Mucosa of descending colon (tissue), 3 donors: ENCODE results near the gene ARHGEF11. TPM values are rescaled to one million over a fixed set of nuclear protein-coding genes. Genes with fewer than 3 reads are reported as not detected.

ENCODE experiments used
- ATAC-seq: fragments of 200-7000 bp; cut with Tn5 transposase; one replicate; pipeline ENCODE4 v1.9.1; 2020; ENCODE audit warnings: mild to moderate bottlenecking, moderate library complexity
- DNase-seq, 3 donors: peaks; one replicate each; pipeline ENCODE4 v3.0.0-alpha.2; 2020
- H3K36me3 ChIP-seq: fragments of 200-600 bp; one replicate; pipeline ENCODE4 v1.8.0; 2021; ENCODE audit warnings: low read depth, mild to moderate bottlenecking
- H3K4me1 ChIP-seq: fragments of 200-600 bp; one replicate; pipeline ENCODE4 v1.8.0; 2021; ENCODE audit warnings: low read depth, mild to moderate bottlenecking
- H3K4me3 ChIP-seq: fragments of 200-600 bp; one replicate; pipeline ENCODE4 v1.8.0; 2021; ENCODE audit warnings: mild to moderate bottlenecking
- H3K9me3 ChIP-seq: fragments of 200-600 bp; one replicate; pipeline ENCODE4 v1.8.0; 2021; ENCODE audit warnings: mild to moderate bottlenecking
- CTCF ChIP-seq: fragments of 200-600 bp; IDR thresholded peaks from one replicate; pipeline ENCODE4 v1.8.0; 2022; ENCODE audit warnings: antibody characterized with exemption, mild to moderate bottlenecking
- intact Hi-C, 2 donors: fragments of 100-400 bp; cut with DNase I in 1 of 2; cut with micrococcal nuclease in 1 of 2; formaldehyde crosslinking; loops; one replicate each; pipeline versions ENCODE4 v1.11.0 to v1.11.1; 2022; cut with DNase I, micrococcal nuclease
- total RNA-seq, 3 donors: library from RNA; stranded (reverse); fragmentation: NEBNext Ultra II Directional in 2 of 3; extraction: Animal tissue kit (Norgen Biotek cat#: 25700) in 2 of 3; gene quantifications; one replicate each; pipeline versions ENCODE4 v1.2.1 to v1.2.4, GENCODE V29; 2021 to 2023
- donor health status: DM: no; HTN: no; CAD: no; lungs with moderate emphysema.
- donor health status: DM: no; HTN: no; CAD: no.
- donor health status: DM: no; HTN: yes; CAD: no.

ARHGEF11 gene
- total RNA-seq, 3 donors from 2014 or later: 47.7 to 75.1 (median 60.0) TPM

GRCh38 chr1:156973417-156973816 is 72.1 kb downstream of the ARHGEF11 start:
- Histone ChIP-seq H3K9me3 (no peaks in the 10 kb centered on the region), H3K36me3 (peaks cover 14% of the 10 kb centered on the region), H3K4me1 (no peaks in the 10 kb centered on the region), H3K4me3 (no peak overlapping the region)
- ATAC-seq (no peak), DNase-seq (no peak)
- no peak for TF ChIP-seq CTCF
- intact Hi-C loops: no loop called here

- Histone ChIP-seq H3K4me3 (no peak overlapping the region), H3K4me1 (no peaks in the 10 kb centered on the region), H3K36me3 (no peaks in the 10 kb centered on the region), H3K9me3 (no peaks in the 10 kb centered on the region)
- intact Hi-C loops: no loop called here
- no peak for TF ChIP-seq CTCF
- DNase-seq (no peak), ATAC-seq (no peak)
Measured at GRCh38 chr1:156970017-156970416, 75.5 kb downstream of the ARHGEF11 start.

- Histone ChIP-seq H3K4me3 (no peak overlapping the region), H3K9me3 (no peaks in the 10 kb centered on the region), H3K36me3 (no peaks in the 10 kb centered on the region), H3K4me1 (no peaks in the 10 kb centered on the region)
- no peak for ATAC-seq
- intact Hi-C loops: no loop called here
- DNase-seq: no peak
- no peak for TF ChIP-seq CTCF
Measured at GRCh38 chr1:156969496-156969895, 76.0 kb downstream of the ARHGEF11 start.

- no peak for TF ChIP-seq CTCF
- Histone ChIP-seq H3K9me3 (no peaks in the 10 kb centered on the region), H3K36me3 (no peaks in the 10 kb centered on the region), H3K4me3 (no peak overlapping the region), H3K4me1 (no peaks in the 10 kb centered on the region)
- intact Hi-C loops: no loop called here
- ATAC-seq (no peak), DNase-seq (no peak)
Measured at GRCh38 chr1:156964441-156964840, 81.1 kb downstream of the ARHGEF11 start.

- DNase-seq (peak in 1 of 3 donors; percentile 29), ATAC-seq (peak; percentile 76)
- intact Hi-C loops: no loop called here
- TF ChIP-seq CTCF: no peak
- no peaks in the 10 kb centered on the region for H3K4me1 ChIP-seq
- no peaks in the 10 kb centered on the region for H3K36me3 ChIP-seq
- H3K4me3 ChIP-seq: no peak overlapping the region
- no peaks in the 10 kb centered on the region for H3K9me3 ChIP-seq
Measured at GRCh38 chr1:156963621-156964020, 81.9 kb downstream of the ARHGEF11 start.

- intact Hi-C loops: no loop called here
- no peak for ATAC-seq
- no peak overlapping the region for H3K4me3 ChIP-seq
- no peak for TF ChIP-seq CTCF
- H3K4me1 ChIP-seq: no peaks in the 10 kb centered on the region
- H3K9me3 ChIP-seq: no peaks in the 10 kb centered on the region
- no peak for DNase-seq
- H3K36me3 ChIP-seq: no peaks in the 10 kb centered on the region
Measured at GRCh38 chr1:156961709-156962108, 83.8 kb downstream of the ARHGEF11 start.
